ENCODE results near the gene SARDH. TPM values are rescaled to one million over a fixed set of nuclear protein-coding genes. Genes with fewer than 3 reads are reported as not detected.

The SARDH gene
- total RNA-seq, 4 donors from 2014 or later: 0.26 to 0.57 TPM; not detected in 2

DNA sequence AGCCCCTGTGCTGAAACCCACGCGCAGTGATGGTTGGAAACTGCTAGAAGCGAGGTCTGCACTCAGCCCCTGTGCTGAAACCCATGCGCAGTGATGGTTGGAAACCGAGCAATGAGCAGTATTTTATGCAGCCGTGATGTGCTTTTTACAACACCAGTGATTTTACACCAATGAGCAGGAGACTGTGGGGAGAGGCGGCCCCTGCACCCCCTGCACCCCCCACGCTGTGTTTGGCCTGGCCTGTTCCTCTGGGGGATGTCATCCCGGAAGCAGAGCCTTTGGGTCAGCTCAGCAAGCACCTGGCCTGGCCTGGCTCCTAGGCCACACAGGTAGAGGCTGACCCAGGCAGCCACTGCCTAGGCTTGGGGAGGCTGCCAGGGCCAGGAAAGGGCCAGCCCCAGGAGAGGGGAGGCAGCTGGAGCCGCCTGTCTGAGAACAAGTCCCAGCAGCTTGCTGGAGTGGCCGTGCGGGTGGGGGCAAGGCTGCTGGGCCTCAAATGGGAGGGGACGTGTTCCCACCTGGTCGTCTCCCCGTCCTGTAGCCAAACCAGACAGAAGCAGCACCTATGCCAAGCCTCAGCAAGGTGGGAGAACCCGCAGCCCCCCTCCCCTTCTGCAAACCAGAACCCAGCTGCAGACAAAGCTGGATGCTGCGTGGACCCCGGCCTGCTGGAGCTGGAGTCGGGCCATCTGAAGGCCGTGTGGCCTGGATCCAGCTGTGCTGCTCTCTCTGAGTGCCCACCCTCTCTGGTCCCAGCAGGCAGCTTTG, 55.1 kb downstream of the SARDH start:
- Histone ChIP-seq H3K4me3 (no peak overlapping the region), H3K27ac (peak overlapping the region; percentile 26 to 68 (median 52)), H3K9me3 (no peaks in the 10 kb centered on the region), H3K4me1 (peaks cover 0 to 24% (median 11%) of the 10 kb centered on the region in 3 donors), H3K27me3 (no peaks in the 10 kb centered on the region), H3K36me3 (no peaks in the 10 kb centered on the region)
- no peak for TF ChIP-seq POLR2A (IDR thresholded peaks at IDR 0.05)
- TF ChIP-seq, protein P1, sequence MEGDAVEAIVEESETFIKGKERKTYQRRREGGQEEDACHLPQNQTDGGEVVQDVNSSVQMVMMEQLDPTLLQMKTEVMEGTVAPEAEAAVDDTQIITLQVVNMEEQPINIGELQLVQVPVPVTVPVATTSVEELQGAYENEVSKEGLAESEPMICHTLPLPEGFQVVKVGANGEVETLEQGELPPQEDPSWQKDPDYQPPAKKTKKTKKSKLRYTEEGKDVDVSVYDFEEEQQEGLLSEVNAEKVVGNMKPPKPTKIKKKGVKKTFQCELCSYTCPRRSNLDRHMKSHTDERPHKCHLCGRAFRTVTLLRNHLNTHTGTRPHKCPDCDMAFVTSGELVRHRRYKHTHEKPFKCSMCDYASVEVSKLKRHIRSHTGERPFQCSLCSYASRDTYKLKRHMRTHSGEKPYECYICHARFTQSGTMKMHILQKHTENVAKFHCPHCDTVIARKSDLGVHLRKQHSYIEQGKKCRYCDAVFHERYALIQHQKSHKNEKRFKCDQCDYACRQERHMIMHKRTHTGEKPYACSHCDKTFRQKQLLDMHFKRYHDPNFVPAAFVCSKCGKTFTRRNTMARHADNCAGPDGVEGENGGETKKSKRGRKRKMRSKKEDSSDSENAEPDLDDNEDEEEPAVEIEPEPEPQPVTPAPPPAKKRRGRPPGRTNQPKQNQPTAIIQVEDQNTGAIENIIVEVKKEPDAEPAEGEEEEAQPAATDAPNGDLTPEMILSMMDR (IDR thresholded peaks at IDR 0.05): no peak
- no peak for DNase-seq
- intact Hi-C loops (cut with DNase I): no loop called here
- 56 to 69% methylated on average over 6 to 16 of the region's 20 CpGs for WGBS, 2 donors

DNA sequence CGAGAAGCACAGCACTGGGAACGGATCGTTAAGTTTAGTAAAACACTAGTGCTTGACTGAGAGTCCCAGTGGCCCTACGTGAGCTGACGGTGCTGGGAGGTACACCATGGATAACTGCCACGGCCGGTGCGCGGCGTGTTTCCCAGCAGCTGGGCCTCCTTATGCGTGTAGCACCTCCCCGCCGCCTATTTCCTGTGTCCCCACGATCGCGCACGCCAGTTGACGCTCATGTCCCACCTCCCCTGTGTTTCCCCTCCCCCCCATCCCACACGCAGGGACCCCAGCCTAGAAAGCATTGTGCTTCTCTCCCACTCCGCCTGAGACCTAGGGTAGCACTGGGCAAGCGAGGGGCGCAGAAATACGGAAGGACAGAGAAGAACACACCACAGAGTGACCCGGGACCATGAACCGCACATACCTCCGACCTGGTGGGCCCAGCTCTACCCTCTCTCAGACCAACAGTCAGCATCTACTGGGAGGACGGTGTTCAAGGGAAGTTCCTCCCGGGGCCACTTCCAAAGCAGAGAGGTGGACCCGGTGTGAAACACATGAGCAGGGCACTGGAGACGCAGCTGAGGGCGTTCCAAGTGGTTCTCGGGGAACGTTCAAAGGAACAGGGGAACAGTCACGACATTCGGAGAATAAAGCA, 56.4 kb downstream of the SARDH start:
- Histone ChIP-seq H3K4me3 (no peak overlapping the region), H3K27me3 (no peaks in the 10 kb centered on the region), H3K9me3 (no peaks in the 10 kb centered on the region), H3K4me1 (peaks cover 0 to 24% (median 11%) of the 10 kb centered on the region in 3 donors), H3K27ac (no peak overlapping the region), H3K36me3 (no peaks in the 10 kb centered on the region)
- TF ChIP-seq, protein P1 (IDR thresholded peaks at IDR 0.05): no peak
- no peak for TF ChIP-seq POLR2A (IDR thresholded peaks at IDR 0.05)
- WGBS, 2 donors: 94% methylated on average over 22 to 28 of the region's 35 CpGs
- intact Hi-C loops (cut with DNase I): no loop called here
- DNase-seq: no peak

DNA sequence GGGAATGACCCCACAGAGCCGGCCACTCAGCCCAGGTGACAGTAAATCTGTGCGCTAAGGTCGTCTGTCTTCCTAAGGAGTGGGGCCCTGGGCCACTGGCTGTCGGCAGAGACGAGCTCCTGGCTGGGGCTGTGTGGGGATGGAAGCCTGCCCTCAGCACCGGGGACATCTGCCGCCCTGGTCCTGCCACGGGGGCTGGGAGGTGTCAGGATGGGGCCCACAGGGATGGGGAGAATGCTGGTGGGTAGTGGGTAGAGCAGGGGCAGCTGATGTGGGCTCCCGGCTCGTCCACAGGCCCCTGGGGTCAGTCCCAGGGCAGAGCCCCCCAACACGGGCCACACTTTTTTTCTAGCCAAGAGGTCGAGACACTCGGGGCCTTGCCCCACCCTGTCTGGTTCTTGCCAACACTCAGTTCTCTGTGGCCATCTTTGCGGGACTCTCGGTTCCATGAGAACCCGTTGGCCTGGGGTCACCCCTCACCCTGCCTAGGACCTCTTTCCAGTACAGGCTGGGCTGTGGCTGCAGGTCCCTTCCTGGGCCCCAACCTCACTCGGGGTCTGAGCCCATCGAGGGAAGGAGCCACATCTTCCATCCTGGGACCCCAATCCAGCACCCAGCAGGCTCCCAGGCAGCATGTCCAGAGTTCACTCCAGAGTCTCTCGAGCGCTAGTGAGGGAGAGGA, 57.0 kb downstream of the SARDH start:
- peaks cover 0 to 24% (median 11%) of the 10 kb centered on the region in 3 donors for H3K4me1 ChIP-seq
- 87 to 88% methylated on average over 7 of the region's 20 CpGs for WGBS, 2 donors
- TF ChIP-seq, protein P1 (IDR thresholded peaks at IDR 0.05): no peak
- no peak for TF ChIP-seq POLR2A (IDR thresholded peaks at IDR 0.05)
- H3K27ac ChIP-seq: no peak overlapping the region
- H3K9me3 ChIP-seq: no peaks in the 10 kb centered on the region
- intact Hi-C loops (cut with DNase I): no loop called here
- no peak for DNase-seq
- no peak overlapping the region for H3K4me3 ChIP-seq
- H3K27me3 ChIP-seq: no peaks in the 10 kb centered on the region
- no peaks in the 10 kb centered on the region for H3K36me3 ChIP-seq

DNA sequence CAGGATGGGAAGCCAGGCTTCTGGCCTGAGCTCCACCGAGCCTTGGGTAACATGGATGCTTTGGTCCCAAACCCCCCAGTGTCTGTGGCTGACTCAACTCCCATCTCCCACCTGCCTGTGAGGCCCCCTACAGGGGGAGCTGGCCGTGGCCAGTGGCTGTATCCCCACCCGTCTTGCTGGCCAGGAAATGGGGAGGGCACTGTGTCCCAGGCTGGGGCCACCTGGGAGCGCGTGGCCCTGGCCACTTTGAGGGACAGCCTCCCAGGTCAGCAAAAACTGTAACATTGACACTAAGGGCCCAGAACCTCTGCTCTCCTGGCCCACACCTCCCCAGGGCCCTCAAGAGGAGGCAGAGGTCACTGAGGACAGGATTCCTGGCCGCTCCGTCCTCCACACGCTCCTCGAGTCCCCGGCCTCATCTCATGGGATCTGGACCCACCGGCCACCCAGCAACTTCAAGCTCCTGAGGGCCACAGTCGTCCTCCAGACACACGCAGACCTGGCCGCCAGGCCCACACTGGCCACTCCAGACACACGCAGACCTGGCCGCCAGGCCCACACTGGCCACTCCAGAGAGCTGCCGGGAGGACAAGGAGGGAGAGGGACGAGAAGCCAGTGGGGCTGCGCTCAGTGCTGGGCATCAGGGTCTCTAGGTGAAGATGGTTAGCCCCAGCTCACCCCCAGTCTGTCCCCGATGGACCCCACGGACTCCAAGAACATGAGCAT, 57.7 kb downstream of the SARDH start:
- Histone ChIP-seq H3K36me3 (no peaks in the 10 kb centered on the region), H3K4me3 (no peak overlapping the region), H3K27me3 (no peaks in the 10 kb centered on the region), H3K4me1 (peaks cover 0 to 24% (median 11%) of the 10 kb centered on the region in 3 donors), H3K27ac (no peak overlapping the region), H3K9me3 (no peaks in the 10 kb centered on the region)
- TF ChIP-seq, protein P1 (IDR thresholded peaks at IDR 0.05): no peak
- TF ChIP-seq POLR2A (IDR thresholded peaks at IDR 0.05): no peak
- intact Hi-C loops (cut with DNase I): no loop called here
- 81 to 92% methylated on average over 7 to 9 of the region's 21 CpGs for WGBS, 2 donors
- DNase-seq: no peak

Measured in esophagus squamous epithelium (tissue), 5 donors.